Psoas muscle (tissue), 8 donors: ENCODE data around the gene ITFG2. TPM values are rescaled to one million over a fixed set of nuclear protein-coding genes. Genes with fewer than 3 reads are reported as not detected.
A peak's percentile ranks its signal among the peaks of the same experiment; 100 is the strongest.

Source experiments
- ATAC-seq, 4 donors: fragments of 200-7000 bp; cut with Tn5 transposase; one replicate each; pipeline ENCODE4 v1.9.1; 2020; ENCODE audit warnings: moderate library complexity in 3 of 4, mild to moderate bottlenecking in 2 of 4
- DNase-seq, 2 donors: peaks; one replicate each; pipeline ENCODE4 v3.0.0-alpha.2; 2020
- H3K27ac ChIP-seq: fragments of 200-600 bp; one replicate; pipeline ENCODE4 v1.8.0; 2022
- H3K27me3 ChIP-seq, 3 donors: fragments of 200-600 bp in 1 of 3; one replicate each; pipeline versions ENCODE4 v1.6.1 to v1.8.0; 2013 to 2022; ENCODE audit warnings: low read length in 2 of 3, mild to moderate bottlenecking in 2 of 3, moderate library complexity in 1 of 3; ENCODE audit not compliant: insufficient read depth in 3 of 3
- H3K36me3 ChIP-seq, 2 donors: fragments of 200-600 bp in 1 of 2; one replicate each; pipeline versions ENCODE4 v1.6.1 to v1.8.0; 2013 to 2022; ENCODE audit warnings: low read depth in 1 of 2, mild to moderate bottlenecking in 1 of 2, moderate library complexity in 1 of 2; ENCODE audit not compliant: insufficient read depth in 1 of 2
- H3K4me1 ChIP-seq: fragments of 200-600 bp; one replicate; pipeline ENCODE4 v1.8.0; 2022
- H3K4me3 ChIP-seq: fragments of 200-600 bp; one replicate; pipeline ENCODE4 v1.8.0; 2022; ENCODE audit warnings: mild to moderate bottlenecking
- H3K9me3 ChIP-seq: fragments of 200-600 bp; one replicate; pipeline ENCODE4 v1.8.0; 2022
- WGBS, 3 donors: extraction: QIAGEN DNeasy Blood & Tissue Kit; methylation state at CpG; one replicate each; pipeline versions ENCODE4 v1.1.6 to v1.1.7; 2013; 5-methylcytosine and 5-hydroxymethylcytosine counted together
- intact Hi-C, 2 donors: fragments of 100-400 bp; cut with DNase I; formaldehyde crosslinking; loops; one replicate each; pipeline versions ENCODE4 v1.11.0 to v1.14.2; 2022
- polyA plus RNA-seq, 3 donors: library from polyadenylated mRNA; stranded (reverse); fragments of 200-250 nt; gene quantifications; one replicate each; pipeline ENCODE4 v1.2.3, GENCODE V29; 2013
- total RNA-seq, 4 donors: library from RNA; stranded (reverse); fragmentation: NEBNext Ultra II Directional in 2 of 4; extraction: Animal tissue kit (Norgen Biotek cat#: 25700) in 2 of 4; gene quantifications; one replicate each; pipeline versions ENCODE4 v1.2.1 to v1.2.4, GENCODE V29; 2021 to 2023
- TF ChIP-seq, protein P1 (sequence below): fragments of 200-600 bp; IDR thresholded peaks from one replicate; pipeline ENCODE4 v1.8.0; 2022; ENCODE audit warnings: antibody characterized with exemption
- donor health status: healthy with polysubstance abuse.
- donor health status: DM: no; HTN: no; CAD: no; lungs with moderate emphysema.
- donor health status: Bipolar disorder and iron deficiency.
- donor health status: healthy.
- donor health status: DM: yes; HTN: yes; CAD: no.
- donor health status: DM: no; HTN: no; CAD: no.
- donor health status: DM: no; HTN: no; CAD: no.
- donor health status: DM: yes; HTN: yes; CAD: no.

The ITFG2 gene
- total and polyA plus RNA-seq, 7 donors, result 5.1 to 12.8 (median 8.8) TPM

DNA sequence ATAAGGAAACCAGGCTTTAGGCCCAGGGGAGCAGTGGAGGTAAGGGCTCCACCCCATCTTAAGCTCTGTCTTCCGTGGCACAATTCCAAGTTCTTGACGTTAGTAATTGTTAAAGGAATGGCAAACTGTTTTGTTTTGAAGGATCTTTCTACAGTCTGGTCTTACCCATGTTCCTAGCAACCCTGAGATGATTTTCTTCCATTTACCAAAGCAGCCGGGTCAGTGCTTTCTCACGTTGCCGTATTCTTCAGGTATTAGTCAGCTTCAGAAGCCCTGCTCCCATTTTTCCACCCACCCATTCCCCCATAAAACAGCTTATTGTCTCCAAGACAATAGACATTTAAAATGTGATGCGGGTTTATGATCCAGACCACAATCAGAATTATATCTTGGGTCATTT is 12.1 kb downstream of the ITFG2 start:
- H3K36me3 ChIP-seq, result peaks cover 11 to 99% of the 10 kb centered on the region in 2 donors
- no peak for ATAC-seq

DNA sequence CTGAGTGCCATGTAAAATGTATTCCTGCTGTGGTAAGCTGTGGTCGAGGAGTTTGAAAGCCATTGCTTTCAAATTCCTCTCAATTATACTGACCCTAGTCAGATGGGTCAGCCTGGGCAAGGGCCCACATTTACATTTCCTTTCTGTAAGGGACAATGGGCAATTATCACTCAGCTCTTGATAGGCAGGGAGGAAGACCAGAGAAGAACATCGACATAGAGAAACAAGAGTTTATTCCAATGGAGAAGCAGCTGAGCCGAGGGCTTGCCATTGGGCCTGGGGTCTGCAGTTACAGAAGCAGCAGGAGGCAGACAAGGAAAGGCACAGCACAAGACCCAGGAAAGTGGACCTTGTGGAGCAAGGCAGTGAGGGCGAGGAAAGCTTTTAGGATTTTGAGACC is 12.7 kb downstream of the ITFG2 start:
- Histone ChIP-seq H3K4me3 (no peak overlapping the region), H3K4me1 (no peaks in the 10 kb centered on the region), H3K9me3 (no peaks in the 10 kb centered on the region), H3K27ac (no peak overlapping the region), H3K27me3 (no peaks in the 10 kb centered on the region), H3K36me3 (peaks cover 11 to 99% of the 10 kb centered on the region in 2 donors)
- intact Hi-C loops, result no loop called here
- ATAC-seq, result no peak
- 66 to 78% (median 68%) methylated on average over 4 of the region's 4 CpGs for WGBS, 3 donors
- TF ChIP-seq, protein P1, sequence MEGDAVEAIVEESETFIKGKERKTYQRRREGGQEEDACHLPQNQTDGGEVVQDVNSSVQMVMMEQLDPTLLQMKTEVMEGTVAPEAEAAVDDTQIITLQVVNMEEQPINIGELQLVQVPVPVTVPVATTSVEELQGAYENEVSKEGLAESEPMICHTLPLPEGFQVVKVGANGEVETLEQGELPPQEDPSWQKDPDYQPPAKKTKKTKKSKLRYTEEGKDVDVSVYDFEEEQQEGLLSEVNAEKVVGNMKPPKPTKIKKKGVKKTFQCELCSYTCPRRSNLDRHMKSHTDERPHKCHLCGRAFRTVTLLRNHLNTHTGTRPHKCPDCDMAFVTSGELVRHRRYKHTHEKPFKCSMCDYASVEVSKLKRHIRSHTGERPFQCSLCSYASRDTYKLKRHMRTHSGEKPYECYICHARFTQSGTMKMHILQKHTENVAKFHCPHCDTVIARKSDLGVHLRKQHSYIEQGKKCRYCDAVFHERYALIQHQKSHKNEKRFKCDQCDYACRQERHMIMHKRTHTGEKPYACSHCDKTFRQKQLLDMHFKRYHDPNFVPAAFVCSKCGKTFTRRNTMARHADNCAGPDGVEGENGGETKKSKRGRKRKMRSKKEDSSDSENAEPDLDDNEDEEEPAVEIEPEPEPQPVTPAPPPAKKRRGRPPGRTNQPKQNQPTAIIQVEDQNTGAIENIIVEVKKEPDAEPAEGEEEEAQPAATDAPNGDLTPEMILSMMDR, result no peak
- DNase-seq, result no peak

More for the DNA sequence above, 12.1 kb downstream of the ITFG2 start:
- Histone ChIP-seq H3K27ac (no peak overlapping the region), H3K9me3 (no peaks in the 10 kb centered on the region), H3K27me3 (no peaks in the 10 kb centered on the region), H3K4me3 (no peak overlapping the region), H3K4me1 (no peaks in the 10 kb centered on the region)
- intact Hi-C loops, result no loop called here
- no peak for DNase-seq
- TF ChIP-seq, protein P1, result no peak
- WGBS, 3 donors, result 78 to 84% (median 82%) methylated on average over 6 of the region's 6 CpGs

DNA sequence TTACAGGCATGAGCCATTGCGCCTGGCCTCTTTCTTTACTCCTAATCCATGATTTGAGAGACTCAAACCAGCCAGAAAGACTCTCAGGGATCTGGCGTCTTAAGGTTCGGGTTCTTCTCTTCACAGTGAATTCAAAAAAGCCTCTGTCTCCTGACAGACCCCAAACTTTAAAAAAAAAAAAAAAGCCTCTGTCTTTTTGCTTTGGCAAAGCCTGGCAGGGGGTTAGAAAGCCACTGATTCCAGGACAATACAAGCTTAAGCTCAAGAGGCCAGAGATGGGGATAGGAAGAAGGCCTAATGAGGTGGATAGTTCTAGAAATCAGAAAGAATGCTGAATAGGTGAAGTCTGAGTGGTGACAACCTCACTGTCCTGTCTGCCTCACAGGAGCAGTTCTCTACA is 13.6 kb downstream of the ITFG2 start:
- no peak for ATAC-seq
- Histone ChIP-seq H3K4me1 (no peaks in the 10 kb centered on the region), H3K27ac (no peak overlapping the region), H3K36me3 (peaks cover 11 to 99% of the 10 kb centered on the region in 2 donors), H3K9me3 (no peaks in the 10 kb centered on the region), H3K27me3 (no peaks in the 10 kb centered on the region), H3K4me3 (no peak overlapping the region)
- TF ChIP-seq, protein P1, result no peak
- intact Hi-C loops, result no loop called here
- 94 to 95% (median 94%) methylated on average over 3 of the region's 3 CpGs for WGBS, 3 donors
- no peak for DNase-seq

DNA sequence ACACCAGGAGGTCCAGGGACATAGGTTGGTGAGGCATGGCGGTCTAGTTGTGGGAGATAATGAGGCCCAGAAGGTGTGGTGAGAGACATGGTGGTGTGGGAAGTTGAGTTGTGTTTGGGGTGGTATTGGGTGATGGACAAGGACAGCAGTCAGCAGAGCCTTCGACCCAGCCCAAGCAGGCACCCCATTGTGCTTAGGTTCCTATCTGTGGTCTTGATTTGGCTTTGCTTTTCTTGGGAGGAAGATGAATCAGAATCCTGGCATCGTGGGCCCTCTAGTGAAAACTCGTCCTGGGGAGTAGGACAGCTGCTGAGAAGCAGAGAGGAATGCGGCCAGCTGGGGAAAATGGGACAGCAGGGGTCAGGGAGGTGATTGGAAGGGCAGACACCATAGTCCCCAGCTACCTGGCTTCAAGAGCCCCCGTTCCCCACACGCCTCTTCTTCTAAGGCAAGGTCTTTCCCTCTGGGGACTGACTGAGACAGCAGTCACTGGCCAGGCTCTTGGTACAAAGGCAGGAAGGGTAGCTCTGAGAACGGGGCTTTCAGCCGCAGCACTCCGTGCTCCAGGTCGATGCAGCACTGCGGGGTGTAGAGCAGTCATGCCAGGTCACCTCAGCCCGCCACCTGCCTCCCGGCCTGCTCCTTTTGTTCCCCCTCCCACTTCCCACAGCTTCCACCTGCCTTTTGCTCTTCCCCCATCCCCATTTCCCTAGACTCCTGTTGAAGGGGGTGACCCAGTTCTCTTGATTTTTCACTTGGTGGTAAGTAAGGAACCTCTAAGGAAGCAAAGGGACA is 14.4 kb downstream of the ITFG2 start:
- ATAC-seq (no peak), DNase-seq (peak in 1 of 2 donors; percentile 42)
- intact Hi-C loops, result no loop called here
- Histone ChIP-seq H3K4me3 (no peak overlapping the region), H3K36me3 (peaks cover 11 to 100% of the 10 kb centered on the region in 2 donors), H3K27ac (no peak overlapping the region), H3K9me3 (no peaks in the 10 kb centered on the region), H3K27me3 (no peaks in the 10 kb centered on the region), H3K4me1 (no peaks in the 10 kb centered on the region)
- TF ChIP-seq, protein P1, result no peak
- 79 to 88% (median 85%) methylated on average over 14 of the region's 14 CpGs for WGBS, 3 donors

DNA sequence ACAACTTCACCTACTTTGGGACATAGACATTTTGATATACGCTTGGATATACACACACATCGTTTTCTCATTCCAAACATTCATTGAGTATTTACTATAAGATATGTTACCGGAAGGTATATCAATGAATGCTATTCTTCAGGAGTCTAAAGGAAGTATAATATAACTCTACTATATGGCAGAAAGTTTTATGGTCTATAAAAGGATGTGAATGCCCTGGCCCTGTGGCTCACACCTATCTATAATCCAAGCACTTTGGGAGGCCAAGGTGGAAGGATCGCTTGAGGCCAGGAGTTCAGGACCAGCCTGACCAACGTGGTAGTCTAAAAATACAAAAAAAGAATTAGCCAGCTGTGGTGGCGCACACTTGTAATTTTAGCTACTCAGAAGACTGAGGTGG is 16.8 kb downstream of the ITFG2 start:
- H3K36me3 ChIP-seq, result peaks cover 7 to 84% of the 10 kb centered on the region in 2 donors
- DNase-seq, result no peak
- WGBS, 3 donors, result 86 to 91% (median 88%) methylated on average over 6 of the region's 6 CpGs
- no peak for ATAC-seq
- no peak overlapping the region for H3K27ac ChIP-seq
- no peaks in the 10 kb centered on the region for H3K9me3 ChIP-seq
- TF ChIP-seq, protein P1, result no peak
- H3K4me3 ChIP-seq, result no peak overlapping the region
- intact Hi-C loops, result no loop called here
- H3K4me1 ChIP-seq, result peaks cover under 1% of the 10 kb centered on the region
- no peaks in the 10 kb centered on the region for H3K27me3 ChIP-seq
